Gastrocnemius medialis (tissue), 4 donors: ENCODE results near the gene SAMD1. TPM values are rescaled to one million over a fixed set of nuclear protein-coding genes. Genes with fewer than 3 reads are reported as not detected.

Experiments used
- ATAC-seq, 2 donors: fragments of 150-250 bp; one replicate each; pipeline ENCODE4 v1.9.1; 2016
- DNase-seq, 2 donors: peaks; one replicate each; pipeline ENCODE4 v3.0.0-alpha.2; 2019
- H3K27ac ChIP-seq, 4 donors: fragments of 200-600 bp; sonication (generic); 1 replicate in 1 of 4; 2 replicates in 3 of 4; pipeline ENCODE4 v1.5.1; 2016 to 2018; ENCODE audit warnings: mild to moderate bottlenecking in 2 of 4, moderate library complexity in 1 of 4
- H3K27me3 ChIP-seq, 3 donors: fragments of 200-600 bp; sonication (generic) in 2 of 3; 1 replicate in 1 of 3; 2 replicates in 2 of 3; pipeline versions ENCODE4 v1.5.1 to v1.6.0; 2016 to 2019; ENCODE audit warnings: mild to moderate bottlenecking in 1 of 3, moderate library complexity in 1 of 3
- H3K36me3 ChIP-seq, 2 donors: fragments of 200-600 bp; sonication (generic) in 1 of 2; one replicate each; pipeline ENCODE4 v1.5.1; 2017 to 2018
- H3K4me1 ChIP-seq, 2 donors: fragments of 200-600 bp; sonication (generic) in 1 of 2; one replicate each; pipeline ENCODE4 v1.5.1; 2016 to 2017; ENCODE audit warnings: mild to moderate bottlenecking in 2 of 2
- H3K4me3 ChIP-seq, 4 donors: fragments of 200-600 bp; sonication (generic) in 3 of 4; 1 replicate in 1 of 4; 2 replicates in 3 of 4; pipeline ENCODE4 v1.5.1; 2016 to 2019; ENCODE audit warnings: mild to moderate bottlenecking in 2 of 4
- H3K9me3 ChIP-seq, 3 donors: fragments of 200-600 bp; sonication (generic) in 2 of 3; 1 replicate in 1 of 3; 2 replicates in 2 of 3; pipeline ENCODE4 v1.5.1; 2016 to 2019
- POLR2A ChIP-seq, 2 donors: fragments of 450-650 bp; IDR thresholded peaks; one replicate each; pipeline ENCODE4 v1.6.1; 2017; ENCODE audit warnings: antibody characterized with exemption in 2 of 2, mild to moderate bottlenecking in 2 of 2, moderate library complexity in 2 of 2
- in situ Hi-C, 4 donors: fragments of 200-750 bp; cut with MboI; loops; one replicate each; pipeline versions ENCODE4 v1.15.0 to v1.8.0; 2017; ENCODE audit warnings: low sequenced_read_pairs in 4 of 4
- intact Hi-C: fragments of 100-400 bp; cut with DNase I; formaldehyde crosslinking; loops from one replicate; pipeline ENCODE4 v1.15.1; 2023; ENCODE audit warnings: low total_unique reads
- total RNA-seq, 4 donors: library from RNA; depleted of rRNA; stranded (reverse); fragments of >200 nt; gene quantifications; one replicate each; pipeline versions ENCODE4 v1.1.0 to v1.2.3, GENCODE V29; 2016
- TF ChIP-seq, protein P1 (sequence below), 5 experiments: fragments of 450-650 bp in 3 of 5; fragments of 200-600 bp in 2 of 5; sonication (generic) in 2 of 5; IDR thresholded peaks in 4 of 5; conservative IDR thresholded peaks in 1 of 5; 1 replicate in 4 of 5; 2 replicates in 1 of 5; pipeline ENCODE4 v1.5.1; 2016 to 2019; ENCODE audit warnings: antibody characterized with exemption in 5 of 5, mild to moderate bottlenecking in 3 of 5, moderate library complexity in 3 of 5

SAMD1 gene
- total RNA-seq, 4 donors from 2014 or later = 15.1 to 71.8 (median 40.2) TPM

DNA sequence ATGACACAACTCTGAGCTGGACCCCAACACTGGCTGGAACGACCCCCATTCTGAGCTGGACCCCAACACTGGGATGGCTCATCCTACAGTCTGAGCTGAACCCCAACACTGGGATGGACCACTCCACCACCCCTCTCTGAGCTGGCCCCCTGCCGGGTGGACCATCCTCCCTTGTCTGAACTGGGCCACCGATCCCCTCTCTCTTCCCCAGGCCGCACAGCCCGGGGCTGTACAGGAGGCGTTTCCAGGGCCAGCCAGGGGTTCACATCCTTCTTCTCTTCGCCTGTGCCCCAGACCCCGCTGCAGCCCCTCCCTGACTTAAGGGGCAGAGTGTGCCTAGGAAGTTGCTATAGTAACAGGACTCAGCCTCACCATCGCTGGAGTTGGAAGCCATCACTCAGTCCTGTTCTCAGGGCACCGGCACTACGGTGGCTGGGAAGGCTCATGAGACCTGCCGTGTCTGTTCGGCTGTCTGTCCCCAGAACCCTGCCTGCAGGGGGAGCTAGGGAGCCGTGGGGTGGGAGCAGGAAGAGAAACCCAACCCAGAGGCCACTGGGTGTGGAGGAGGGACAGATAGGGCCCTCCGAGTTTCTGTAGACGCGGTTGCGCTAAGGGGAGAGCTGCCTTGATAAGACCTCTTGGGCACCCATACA is 23.3 kb upstream of the SAMD1 start:
- Histone ChIP-seq H3K9me3 (no peaks in the 10 kb centered on the region), H3K36me3 (no peaks in the 10 kb centered on the region), H3K4me1 (peaks cover 59 to 71% of the 10 kb centered on the region in 2 donors), H3K27me3 (no peaks in the 10 kb centered on the region), H3K27ac (peak overlapping the region; percentile 95 to 99 (median 96)), H3K4me3 (peak overlapping the region; percentile 43 to 51 (median 47))
- in situ Hi-C loops (no loop called here), intact Hi-C loops (loop anchor here (1.0 to 2.0 kb wide), 3 partner anchors 23 to 41 kb away; partner anchors contain the start of genes MISP3 and SAMD1)
- peak; percentile 78 to 89 for DNase-seq
- TF ChIP-seq, protein P1, sequence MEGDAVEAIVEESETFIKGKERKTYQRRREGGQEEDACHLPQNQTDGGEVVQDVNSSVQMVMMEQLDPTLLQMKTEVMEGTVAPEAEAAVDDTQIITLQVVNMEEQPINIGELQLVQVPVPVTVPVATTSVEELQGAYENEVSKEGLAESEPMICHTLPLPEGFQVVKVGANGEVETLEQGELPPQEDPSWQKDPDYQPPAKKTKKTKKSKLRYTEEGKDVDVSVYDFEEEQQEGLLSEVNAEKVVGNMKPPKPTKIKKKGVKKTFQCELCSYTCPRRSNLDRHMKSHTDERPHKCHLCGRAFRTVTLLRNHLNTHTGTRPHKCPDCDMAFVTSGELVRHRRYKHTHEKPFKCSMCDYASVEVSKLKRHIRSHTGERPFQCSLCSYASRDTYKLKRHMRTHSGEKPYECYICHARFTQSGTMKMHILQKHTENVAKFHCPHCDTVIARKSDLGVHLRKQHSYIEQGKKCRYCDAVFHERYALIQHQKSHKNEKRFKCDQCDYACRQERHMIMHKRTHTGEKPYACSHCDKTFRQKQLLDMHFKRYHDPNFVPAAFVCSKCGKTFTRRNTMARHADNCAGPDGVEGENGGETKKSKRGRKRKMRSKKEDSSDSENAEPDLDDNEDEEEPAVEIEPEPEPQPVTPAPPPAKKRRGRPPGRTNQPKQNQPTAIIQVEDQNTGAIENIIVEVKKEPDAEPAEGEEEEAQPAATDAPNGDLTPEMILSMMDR (IDR thresholded peaks at IDR 0.05 in 4 of 5, conservative IDR thresholded peaks at IDR 0.05 in 1 of 5) = peak; percentile 63 to 93 (median 71)
- TF ChIP-seq POLR2A (IDR thresholded peaks at IDR 0.05) = no peak
- peak in 1 of 2 donors; percentile 10 for ATAC-seq

DNA sequence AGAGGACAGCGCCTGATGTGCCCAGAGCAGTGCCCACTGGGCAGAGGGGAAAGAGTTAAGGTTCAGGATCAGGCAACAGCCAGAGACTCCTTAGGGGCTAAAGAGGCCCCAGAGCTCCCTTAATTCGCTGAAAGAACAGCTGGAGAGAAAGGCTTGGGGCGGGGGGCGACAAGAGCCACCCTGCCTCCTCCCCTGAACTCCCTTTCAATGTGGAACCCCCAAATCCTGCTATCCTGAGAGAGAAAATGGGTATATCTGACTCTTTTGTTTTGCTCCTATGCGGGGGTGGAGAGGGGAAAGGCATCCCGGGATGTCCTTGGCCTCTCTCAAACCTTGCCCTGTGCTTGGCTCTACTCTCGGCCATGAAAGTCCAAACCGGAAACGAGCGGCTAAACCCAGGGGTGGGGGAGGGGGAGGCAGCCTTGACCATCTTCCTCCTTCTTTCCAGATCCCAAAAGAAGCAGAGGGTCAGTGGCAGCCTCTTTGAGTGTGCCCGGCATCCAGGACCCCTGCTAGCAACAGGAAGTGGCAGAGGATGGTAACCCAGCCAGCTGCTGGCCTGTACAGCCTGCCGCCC is 22.3 kb upstream of the SAMD1 start:
- ATAC-seq (peak in 1 of 2 donors; percentile 25), DNase-seq (peak in 1 of 2 donors; percentile 69)
- Histone ChIP-seq H3K27ac (peak overlapping the region; percentile 95 to 99 (median 96)), H3K36me3 (no peaks in the 10 kb centered on the region), H3K4me3 (peak overlapping the region; percentile 43 to 51 (median 47)), H3K4me1 (peaks cover 58 to 77% of the 10 kb centered on the region in 2 donors), H3K9me3 (no peaks in the 10 kb centered on the region), H3K27me3 (no peaks in the 10 kb centered on the region)
- TF ChIP-seq, protein P1 (IDR thresholded peaks at IDR 0.05 in 4 of 5, conservative IDR thresholded peaks at IDR 0.05 in 1 of 5) = no peak
- TF ChIP-seq POLR2A (IDR thresholded peaks at IDR 0.05) = no peak
- in situ Hi-C loops (no loop called here), intact Hi-C loops (no loop called here)

DNA sequence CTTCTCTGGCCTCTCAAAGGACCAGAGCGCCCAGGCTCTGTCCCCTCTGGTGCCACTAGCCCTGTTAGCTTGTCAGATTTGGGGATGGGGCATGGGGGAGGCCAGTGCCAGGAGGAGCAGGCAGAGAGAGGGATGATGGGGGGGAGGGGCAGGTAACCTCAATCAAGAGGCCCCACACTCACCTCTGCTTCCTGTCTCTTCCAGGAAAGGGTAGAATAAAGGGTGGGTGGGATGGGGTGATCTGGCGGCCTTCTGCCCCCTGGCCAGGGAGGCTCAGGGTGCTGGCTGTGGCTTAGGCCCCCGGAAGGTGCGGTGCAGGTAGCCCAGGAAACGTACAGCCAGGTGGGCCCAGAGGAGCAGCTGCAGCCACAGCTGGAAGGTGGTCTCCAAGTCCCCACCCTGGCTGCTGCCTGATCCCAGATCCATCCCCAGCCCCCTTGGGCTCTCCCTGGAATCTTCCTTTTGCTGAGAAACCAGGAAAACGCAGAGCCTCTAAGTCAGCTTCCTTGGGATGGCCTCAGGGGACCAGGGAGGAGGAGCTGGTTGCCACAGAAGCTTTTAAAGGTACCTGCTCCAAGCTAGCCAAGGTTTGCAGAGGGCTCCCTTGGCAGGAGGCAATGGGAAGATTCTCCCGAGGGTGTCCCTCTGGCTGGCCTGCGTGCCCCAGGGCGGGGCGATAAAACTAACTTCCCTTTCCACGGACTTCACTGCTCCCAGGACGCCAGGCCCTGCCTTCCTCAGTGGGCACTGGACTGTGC is 21.7 kb upstream of the SAMD1 start:
- peak overlapping the region; percentile 43 to 51 (median 47) for H3K4me3 ChIP-seq
- H3K4me1 ChIP-seq = peaks cover 65 to 83% of the 10 kb centered on the region in 2 donors
- no peak for ATAC-seq
- DNase-seq = no peak
- no peaks in the 10 kb centered on the region for H3K27me3 ChIP-seq
- peak overlapping the region; percentile 95 to 99 (median 96) for H3K27ac ChIP-seq
- H3K9me3 ChIP-seq = no peaks in the 10 kb centered on the region
- TF ChIP-seq, protein P1 (IDR thresholded peaks at IDR 0.05 in 4 of 5, conservative IDR thresholded peaks at IDR 0.05 in 1 of 5) = no peak
- TF ChIP-seq POLR2A (IDR thresholded peaks at IDR 0.05) = no peak
- intact Hi-C loops = no loop called here
- in situ Hi-C loops = no loop called here
- no peaks in the 10 kb centered on the region for H3K36me3 ChIP-seq

DNA sequence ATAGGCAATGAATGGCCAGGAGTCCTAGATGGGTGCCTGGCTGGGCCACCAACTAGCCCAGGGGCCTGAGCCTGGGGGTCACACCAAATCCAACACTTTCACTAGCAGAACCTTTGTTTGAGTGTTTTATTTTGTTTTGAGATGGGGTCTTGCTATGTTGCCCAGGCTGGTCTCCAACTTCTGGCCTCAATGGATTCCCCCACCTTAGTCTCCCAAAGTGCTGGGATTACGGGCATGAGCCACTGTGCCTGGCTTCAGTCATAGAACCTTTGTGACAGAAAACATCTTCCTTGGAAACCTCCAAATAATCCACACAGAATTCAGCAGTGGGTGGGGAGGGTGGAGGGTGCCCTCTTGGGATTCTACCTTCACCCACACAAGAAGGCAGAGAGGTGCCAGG is 20.9 kb upstream of the SAMD1 start:
- DNase-seq (no peak), ATAC-seq (no peak)
- Histone ChIP-seq H3K27me3 (no peaks in the 10 kb centered on the region), H3K27ac (peak overlapping the region; percentile 95 to 99 (median 96)), H3K36me3 (peaks cover 0 to 6% of the 10 kb centered on the region in 2 donors), H3K9me3 (no peaks in the 10 kb centered on the region), H3K4me1 (peaks cover 63 to 87% of the 10 kb centered on the region in 2 donors), H3K4me3 (no peak overlapping the region)
- TF ChIP-seq, protein P1 (IDR thresholded peaks at IDR 0.05 in 4 of 5, conservative IDR thresholded peaks at IDR 0.05 in 1 of 5) = no peak
- no peak for TF ChIP-seq POLR2A (IDR thresholded peaks at IDR 0.05)
- intact Hi-C loops (no loop called here), in situ Hi-C loops (no loop called here)
